Neural cell (in vitro differentiated cells): ENCODE results near the gene YWHAH. TPM values are rescaled to one million over a fixed set of nuclear protein-coding genes. Genes with fewer than 3 reads are reported as not detected.

ENCODE experiments used
- H2AFZ ChIP-seq: fragments of 200-600, 300-800 bp; sonication (generic), shearing (Covaris generic); 2 replicates; pipeline ENCODE4 v1.6.0; 2014; ENCODE audit warnings: low read depth, mild to moderate bottlenecking, antibody characterized with exemption, low read length, moderate library complexity
- H3F3A ChIP-seq: fragments of 200-600 bp; shearing (Covaris generic); 2 replicates; pipeline ENCODE4 v1.6.1; 2016; ENCODE audit warnings: mild to moderate bottlenecking, moderate library complexity, mixed read lengths, antibody characterized with exemption, low read length; ENCODE audit not compliant: insufficient read depth, poor library complexity, severe bottlenecking
- H3K27ac ChIP-seq: fragments of 200-600, 300-800 bp; sonication (generic), shearing (Covaris generic); 2 replicates; pipeline ENCODE4 v1.5.1; 2014; ENCODE audit warnings: mild to moderate bottlenecking, low read length, moderate library complexity
- H3K27me3 ChIP-seq: fragments of 300-800, 200-600 bp; sonication (generic), shearing (Covaris generic); 2 replicates; pipeline ENCODE4 v1.6.0; 2014; ENCODE audit warnings: mild to moderate bottlenecking, low read depth, low read length, moderate library complexity; ENCODE audit not compliant: insufficient read depth
- H3K36me3 ChIP-seq: fragments of 300-800, 200-600 bp; sonication (generic), shearing (Covaris generic); 2 replicates; pipeline ENCODE4 v1.5.1; 2014; ENCODE audit warnings: mild to moderate bottlenecking, antibody characterized with exemption, low read length, moderate library complexity; ENCODE audit not compliant: insufficient read depth
- H3K4me2 ChIP-seq: fragments of 300-800, 200-600 bp; sonication (generic), shearing (Covaris generic); 2 replicates; pipeline ENCODE4 v1.6.0; 2014; ENCODE audit warnings: mild to moderate bottlenecking, low read length
- H3K4me3 ChIP-seq: fragments of 300-800, 200-600 bp; sonication (generic), shearing (Covaris generic); 2 replicates; pipeline ENCODE4 v1.5.1; 2014; ENCODE audit warnings: mild to moderate bottlenecking, low read length, moderate library complexity
- H3K79me2 ChIP-seq: fragments of 200-600 bp; shearing (Covaris generic); replicated peaks from 2 replicates; pipeline ENCODE4 v1.6.0; 2014; ENCODE audit warnings: mild to moderate bottlenecking, low read length, moderate library complexity; ENCODE audit not compliant: insufficient read depth
- H3K9ac ChIP-seq: fragments of 300-800, 200-600 bp; sonication (generic), shearing (Covaris generic); 2 replicates; pipeline ENCODE4 v1.6.1; 2016; ENCODE audit warnings: mild to moderate bottlenecking, low read length, mixed read lengths
- H3K9me2 ChIP-seq: fragments of 200-600 bp; shearing (Covaris generic); 2 replicates; pipeline ENCODE4 v1.6.1; 2016; ENCODE audit warnings: mild to moderate bottlenecking, low read length, mixed read lengths; ENCODE audit not compliant: insufficient read depth
- H3K9me3 ChIP-seq: fragments of 200-600, 300-800 bp; sonication (generic), shearing (Covaris generic); 2 replicates; pipeline ENCODE4 v1.6.1; 2016; ENCODE audit warnings: mild to moderate bottlenecking, mixed run types, low read length, moderate library complexity, mixed read lengths
- H4K20me1 ChIP-seq: fragments of 200-600 bp; shearing (Covaris generic); 2 replicates; pipeline ENCODE4 v1.6.1; 2016; ENCODE audit warnings: mild to moderate bottlenecking, mixed run types; ENCODE audit not compliant: insufficient read depth
- CTCF ChIP-seq: fragments of 450-650 bp; IDR thresholded peaks from 2 replicates; pipeline ENCODE4 v1.5.1; 2014; ENCODE audit warnings: antibody characterized with exemption, mild to moderate bottlenecking, moderate library complexity; ENCODE audit not compliant: poor library complexity, severe bottlenecking
- EP300 ChIP-seq: fragments of 450-650 bp; conservative IDR thresholded peaks from 2 replicates; pipeline ENCODE4 v1.6.1; 2014; ENCODE audit warnings: antibody characterized with exemption, mild to moderate bottlenecking, moderate library complexity; ENCODE audit not compliant: poor library complexity, severe bottlenecking
- EZH2 ChIP-seq: fragments of 200-600, 300-800 bp; shearing (Covaris generic), sonication (generic); IDR thresholded peaks from 2 replicates; pipeline ENCODE4 v1.6.1; 2014; ENCODE audit warnings: antibody characterized with exemption, low read length, borderline replicate concordance, mild to moderate bottlenecking; ENCODE audit not compliant: insufficient read depth, poor library complexity, severe bottlenecking
- MXI1 ChIP-seq: fragments of 450-650 bp; conservative IDR thresholded peaks from 2 replicates; pipeline ENCODE4 v1.6.1; 2014; ENCODE audit warnings: antibody characterized with exemption, mild to moderate bottlenecking; ENCODE audit not compliant: poor library complexity, severe bottlenecking
- POLR2AphosphoS5 ChIP-seq: IDR thresholded peaks from 2 replicates; pipeline ENCODE4 v1.6.1; 2012
- RAD21 ChIP-seq: fragments of 450-650 bp; conservative IDR thresholded peaks from 2 replicates; pipeline ENCODE4 v1.6.1; 2014; ENCODE audit warnings: antibody characterized with exemption, mild to moderate bottlenecking, moderate library complexity
- REST ChIP-seq: IDR thresholded peaks from 2 replicates; pipeline ENCODE4 v1.6.1; 2012; ENCODE audit warnings: borderline replicate concordance
- SMC3 ChIP-seq: fragments of 450-650 bp; conservative IDR thresholded peaks from 2 replicates; pipeline ENCODE4 v1.6.1; 2014; ENCODE audit warnings: antibody characterized with exemption, mild to moderate bottlenecking, moderate library complexity; ENCODE audit not compliant: poor library complexity
- TAF1 ChIP-seq: IDR thresholded peaks from 2 replicates; pipeline ENCODE4 v1.6.1; 2012; ENCODE audit warnings: low read depth
- polyA plus RNA-seq: library from polyadenylated mRNA; depleted of rRNA; stranded (reverse); fragments of >200 nt; gene quantifications from 2 replicates; pipeline ENCODE4 v1.2.3, GENCODE V29; 2014

YWHAH gene
- polyA plus RNA-seq, 1 donor from 2014 or later, result 300 TPM

GRCh38 chr22:31947296-31947695 lies 3.0 kb downstream of the YWHAH start:
- Histone ChIP-seq H3F3A (no peaks in the 10 kb centered on the region), H3K4me3 (peak overlapping the region; percentile 77), H3K27ac (peak overlapping the region; percentile 91), H2AFZ (no peak overlapping the region), H3K9ac (peak overlapping the region; percentile 88), H3K9me3 (no peaks in the 10 kb centered on the region), H3K9me2 (no peaks in the 10 kb centered on the region), H4K20me1 (peaks cover 26% of the 10 kb centered on the region), H3K4me2 (peak overlapping the region; percentile 95), H3K79me2 (peaks cover 80% of the 10 kb centered on the region), H3K36me3 (no peaks in the 10 kb centered on the region), H3K27me3 (no peaks in the 10 kb centered on the region)
- TF ChIP-seq SMC3 (peak; percentile 78), MXI1 (peak; percentile 44), RAD21 (peak; percentile 76), EZH2 (no peak), CTCF (peak; percentile 72)

GRCh38 chr22:31948002-31948401 lies 3.7 kb downstream of the YWHAH start:
- H3F3A ChIP-seq, result no peaks in the 10 kb centered on the region
- H3K27me3 ChIP-seq, result no peaks in the 10 kb centered on the region
- no peaks in the 10 kb centered on the region for H3K36me3 ChIP-seq
- H3K79me2 ChIP-seq, result peaks cover 87% of the 10 kb centered on the region
- no peaks in the 10 kb centered on the region for H3K9me3 ChIP-seq
- H2AFZ ChIP-seq, result no peak overlapping the region
- TF ChIP-seq SMC3 (no peak), CTCF (no peak), EP300 (no peak), POLR2AphosphoS5 (no peak)
- H3K4me3 ChIP-seq, result peak overlapping the region; percentile 77
- peak overlapping the region; percentile 91 for H3K27ac ChIP-seq
- H3K4me2 ChIP-seq, result peak overlapping the region; percentile 95
- H3K9me2 ChIP-seq, result no peaks in the 10 kb centered on the region
- H4K20me1 ChIP-seq, result peaks cover 32% of the 10 kb centered on the region
- H3K9ac ChIP-seq, result no peak overlapping the region

GRCh38 chr22:31950226-31950625 lies 5.9 kb downstream of the YWHAH start:
- Histone ChIP-seq H3K79me2 (peaks cover 99% of the 10 kb centered on the region), H3K27ac (no peak overlapping the region), H3K4me2 (no peak overlapping the region), H3K9me2 (no peaks in the 10 kb centered on the region), H4K20me1 (peaks cover 45% of the 10 kb centered on the region), H3K36me3 (no peaks in the 10 kb centered on the region), H3F3A (no peaks in the 10 kb centered on the region), H2AFZ (no peak overlapping the region), H3K27me3 (no peaks in the 10 kb centered on the region), H3K4me3 (peak overlapping the region; percentile 1), H3K9me3 (no peaks in the 10 kb centered on the region), H3K9ac (no peak overlapping the region)
- TF ChIP-seq REST (no peak), RAD21 (no peak), MXI1 (no peak), EP300 (no peak), SMC3 (no peak), TAF1 (no peak)
